Activated gamma-delta T cell treated with anti-CD3 and anti-CD28 coated beads, Interleukin-2, amount 50 U/mL, for 16 hours (primary cell): ENCODE measurements around the gene RNF168.
"Not testable (repeated sequence)": the region's sequence is repeated elsewhere in the genome, so short reads cannot be mapped to it uniquely, and the experiment has no call there.

Source experiments
- DNase-seq: peaks from one replicate; pipeline ENCODE4 v3.0.0-alpha.2; 2020; ENCODE audit warnings: low read depth

The RNF168 gene

DNA sequence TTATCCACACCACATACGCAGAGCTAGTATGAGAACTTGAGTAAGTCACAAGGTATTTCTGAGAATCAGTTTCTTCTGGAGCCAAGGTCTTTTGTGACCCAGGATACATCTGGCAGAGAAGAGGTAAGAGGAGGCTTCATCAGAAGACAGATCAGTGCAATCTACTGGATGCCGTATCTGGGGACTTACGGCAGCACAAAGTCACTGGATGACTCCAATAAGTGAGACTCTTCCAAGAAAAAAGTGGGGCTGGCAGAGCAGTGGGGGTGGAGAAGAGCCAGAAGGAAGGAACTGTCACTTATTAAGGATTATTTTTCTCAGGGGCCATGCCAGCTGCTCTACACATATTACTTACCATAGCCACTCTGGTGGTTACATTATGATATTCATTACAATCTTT, 39.8 kb downstream of the RNF168 start:
- no peak for DNase-seq

DNA sequence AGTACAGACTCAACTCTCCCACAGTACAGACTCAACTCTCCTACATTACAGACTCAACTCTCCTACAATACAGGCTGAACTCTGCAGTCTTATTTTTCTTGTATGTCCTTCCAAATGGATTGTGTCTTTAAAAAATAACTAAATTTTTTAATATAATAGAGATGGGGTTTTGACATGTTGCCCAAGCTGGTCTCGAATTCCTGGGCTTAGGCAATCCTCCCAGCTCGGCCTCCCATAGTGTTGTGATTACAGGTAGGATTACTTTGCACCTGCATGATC, 40.2 kb downstream of the RNF168 start:
- DNase-seq = no peak

DNA sequence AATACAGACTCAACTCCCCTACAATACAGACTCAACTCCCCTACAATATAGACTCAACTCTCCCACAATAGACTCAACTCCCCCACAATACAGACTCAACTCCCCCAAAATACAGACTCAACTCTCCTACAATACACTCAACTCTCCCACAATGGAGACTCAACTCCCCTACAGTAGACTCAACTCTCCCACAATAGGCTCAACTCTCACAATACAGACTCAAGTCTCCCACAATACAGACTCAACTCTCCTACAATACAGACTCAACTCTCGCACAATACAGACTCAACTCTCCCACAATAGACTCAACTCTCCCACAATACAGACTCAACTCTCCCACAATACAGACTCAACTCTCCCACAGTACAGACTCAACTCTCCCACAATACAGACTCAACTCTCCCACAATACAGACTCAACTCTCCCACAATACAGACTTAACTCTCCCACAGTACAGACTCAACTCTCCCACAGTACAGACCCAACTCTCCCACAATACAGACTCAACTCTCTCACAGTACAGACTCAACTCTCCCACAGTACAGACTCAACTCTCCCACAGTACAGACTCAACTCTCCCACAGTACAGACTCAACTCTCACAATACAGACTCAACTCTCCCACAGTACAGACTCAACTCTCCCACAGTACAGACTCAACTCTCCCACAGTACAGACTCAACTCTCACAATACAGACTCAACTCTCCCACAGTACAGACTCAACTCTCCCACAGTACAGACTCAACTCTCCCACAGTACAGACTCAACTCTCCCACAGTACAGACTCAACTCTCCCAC, 40.7 kb downstream of the RNF168 start:
- DNase-seq = not testable (repeated sequence)

DNA sequence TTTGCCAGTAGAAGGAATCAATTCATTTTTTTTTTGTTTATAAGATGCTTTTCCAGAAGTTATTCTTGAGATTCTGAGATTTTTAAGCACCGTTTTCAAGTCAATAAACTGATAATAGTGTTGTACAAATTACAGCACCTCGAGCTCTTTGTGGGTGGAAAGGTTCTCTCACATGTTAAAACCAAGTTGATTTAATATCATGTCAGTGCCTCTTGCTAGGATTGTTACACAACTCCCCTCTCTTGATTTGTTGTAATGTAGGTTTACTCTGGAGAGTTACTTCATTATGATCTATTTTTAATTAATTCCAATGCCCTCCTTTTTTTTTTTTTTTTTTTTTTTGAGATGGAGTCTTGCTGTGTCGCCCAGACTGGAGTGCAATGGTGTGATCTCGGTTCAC, 45.5 kb downstream of the RNF168 start:
- DNase-seq = no peak

DNA sequence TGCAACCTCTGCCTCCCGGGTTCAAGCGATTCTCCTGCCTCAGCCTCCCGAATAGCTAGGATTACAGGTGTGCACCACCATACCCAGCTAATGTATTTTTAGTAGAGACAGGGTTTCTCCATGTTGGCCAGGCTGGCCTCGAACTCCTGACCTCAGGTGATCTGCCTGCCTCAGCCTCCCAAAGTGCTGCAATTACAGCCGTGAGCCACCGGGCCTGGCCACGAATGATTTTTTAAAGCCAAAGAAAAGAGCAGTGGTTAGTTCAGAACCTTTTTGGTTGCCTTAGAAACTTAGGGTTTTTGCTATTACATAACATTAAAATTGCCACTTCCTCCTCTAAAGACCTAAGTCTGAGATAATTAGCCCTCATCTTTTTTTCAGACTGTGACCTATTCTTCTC, 46.1 kb downstream of the RNF168 start:
- not testable (repeated sequence) for DNase-seq

DNA sequence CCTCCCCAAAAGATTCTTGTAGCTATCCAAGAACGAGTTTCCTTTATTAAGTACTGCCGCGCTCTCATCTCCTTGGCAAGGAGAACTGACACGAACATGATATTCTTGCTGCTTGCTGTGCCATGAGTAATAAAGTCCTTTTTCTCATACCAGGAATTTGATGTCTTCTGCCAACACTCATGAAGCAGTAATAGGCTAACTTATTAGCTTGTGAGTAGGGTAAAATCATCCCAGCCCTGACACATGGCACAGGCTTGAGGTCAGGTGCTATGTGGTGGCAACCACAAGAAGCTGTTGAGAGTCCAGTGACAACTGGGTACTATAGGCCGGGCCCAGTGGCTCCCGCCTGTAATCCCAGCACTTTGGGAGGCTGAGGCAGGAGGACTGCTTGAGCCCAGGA, 48.6 kb downstream of the RNF168 start:
- no peak for DNase-seq

DNA sequence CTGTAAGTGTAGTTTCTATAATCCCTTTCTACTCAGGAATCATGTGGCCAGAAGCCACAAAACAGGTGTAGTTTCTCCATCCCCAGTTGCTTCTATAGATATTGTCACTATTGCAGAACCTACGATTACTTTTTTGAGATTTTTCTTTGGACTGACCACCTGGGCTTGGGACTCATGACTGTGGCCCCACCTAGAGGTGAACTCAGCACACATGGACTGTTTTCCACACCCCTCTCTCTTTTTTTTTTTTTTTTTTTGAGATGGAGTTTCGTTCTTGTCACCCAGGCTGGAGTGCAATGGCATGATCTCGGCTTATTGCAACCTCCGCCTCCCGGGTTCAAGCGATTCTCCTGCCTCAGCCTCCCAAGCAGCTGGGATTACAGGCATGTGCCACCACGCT, 58.2 kb downstream of the RNF168 start:
- not testable (repeated sequence) for DNase-seq

DNA sequence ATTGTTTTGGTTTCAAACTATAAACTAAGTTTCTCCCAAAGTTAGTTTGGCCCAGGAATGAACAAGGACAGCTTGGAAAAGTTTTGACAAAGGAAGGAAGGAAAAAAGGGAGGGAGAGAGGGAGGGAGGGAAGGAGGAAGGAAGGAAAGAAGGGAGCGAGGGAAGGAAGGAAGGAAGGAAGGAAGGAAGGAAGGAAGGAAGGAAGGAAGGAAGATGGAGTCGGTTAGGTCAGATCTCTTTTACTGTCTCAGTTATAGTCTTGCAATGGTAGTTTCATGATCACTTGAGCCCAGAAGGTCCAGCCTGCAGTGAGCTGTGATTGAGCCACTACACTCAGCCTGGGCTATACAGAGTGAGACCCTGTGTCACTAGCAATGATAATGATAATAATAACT, 59.1 kb downstream of the RNF168 start:
- DNase-seq = no peak

DNA sequence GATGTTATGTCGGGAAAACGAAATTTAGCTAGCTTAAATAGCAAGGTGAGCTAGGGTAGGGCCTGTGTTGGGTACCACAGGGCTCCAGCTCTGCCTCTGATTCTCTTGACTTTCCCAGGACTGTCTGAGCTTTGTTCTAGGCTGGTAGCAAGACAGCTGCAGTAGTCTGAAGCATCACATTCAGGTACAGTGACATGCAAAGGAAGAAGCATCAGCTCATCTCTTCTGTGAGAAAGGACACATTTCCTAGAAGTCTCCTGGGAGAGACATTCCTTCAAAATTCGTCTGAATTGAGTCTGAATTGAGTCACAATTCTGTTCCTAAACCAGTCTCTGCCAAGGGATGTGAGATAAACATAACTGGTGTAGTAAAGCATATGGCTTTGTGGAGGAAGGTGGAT, 62.9 kb downstream of the RNF168 start:
- no peak for DNase-seq

DNA sequence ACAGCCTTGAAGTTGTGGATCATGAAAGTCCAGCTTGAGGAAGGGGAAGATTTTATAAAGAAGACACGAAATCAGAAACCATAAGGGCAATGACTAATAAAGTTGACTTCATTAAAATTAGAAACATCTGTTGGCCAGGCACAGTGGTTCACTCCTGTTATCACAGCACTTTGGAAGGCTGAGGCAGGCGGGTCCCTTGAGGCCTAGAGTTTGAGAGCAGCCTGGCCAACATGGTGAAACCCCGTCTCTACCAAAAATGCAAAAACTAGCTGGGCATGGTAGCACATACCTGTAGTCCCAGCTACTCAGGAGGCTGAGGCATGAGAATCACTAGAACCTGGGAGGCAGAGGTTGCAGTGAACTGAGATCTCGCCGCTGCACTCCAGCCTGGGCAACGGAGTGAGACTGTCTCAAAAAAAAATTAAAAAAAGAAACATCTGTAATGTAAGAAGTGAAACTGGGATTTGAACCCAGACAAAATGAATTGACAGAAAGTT, 63.5 kb downstream of the RNF168 start:
- DNase-seq = no peak

DNA sequence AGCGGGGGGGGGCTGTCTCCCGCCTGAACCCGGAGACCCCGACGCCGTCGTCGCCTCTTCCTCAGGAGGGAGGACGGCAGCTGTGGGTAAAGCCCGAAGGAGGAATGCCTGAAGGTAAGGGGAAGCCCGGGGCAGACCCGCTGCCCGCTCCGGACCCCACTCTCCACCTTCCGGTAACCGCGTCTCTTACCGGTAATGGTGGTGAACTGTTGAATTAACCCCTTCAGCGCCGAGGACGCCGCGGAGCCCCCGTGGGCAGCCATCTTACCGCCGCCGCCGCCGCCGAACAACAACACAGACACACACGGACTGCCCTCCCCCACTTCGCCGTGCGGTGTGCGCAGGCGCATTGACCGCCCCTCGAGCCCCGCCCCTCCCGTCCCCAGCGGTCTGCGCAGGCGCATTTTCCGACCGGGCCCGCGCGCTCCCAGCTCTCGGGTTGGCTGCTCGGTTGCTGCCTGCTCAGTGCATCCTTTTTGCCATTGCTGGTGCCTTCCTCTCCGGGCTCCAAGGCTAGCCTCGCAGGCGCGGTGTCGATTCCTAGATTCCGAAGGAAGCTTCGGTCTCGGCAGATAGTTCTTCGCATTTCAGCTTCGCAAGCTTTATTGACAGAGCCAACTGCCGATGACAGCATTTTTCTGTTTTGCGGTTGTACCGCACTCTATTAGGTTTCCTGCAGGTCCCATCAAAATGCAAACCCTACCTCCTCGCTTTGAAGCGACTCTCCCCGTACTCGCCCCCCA, 71.3 kb downstream of the RNF168 start, which contains the start of gene UBXN7:
Gene UBXN7, minus strand, starts transcription at position 291 of the 743 bp plus-strand sequence. Its CDS starts 28 bp downstream, at position 263.
- peak; percentile 95 for DNase-seq

DNA sequence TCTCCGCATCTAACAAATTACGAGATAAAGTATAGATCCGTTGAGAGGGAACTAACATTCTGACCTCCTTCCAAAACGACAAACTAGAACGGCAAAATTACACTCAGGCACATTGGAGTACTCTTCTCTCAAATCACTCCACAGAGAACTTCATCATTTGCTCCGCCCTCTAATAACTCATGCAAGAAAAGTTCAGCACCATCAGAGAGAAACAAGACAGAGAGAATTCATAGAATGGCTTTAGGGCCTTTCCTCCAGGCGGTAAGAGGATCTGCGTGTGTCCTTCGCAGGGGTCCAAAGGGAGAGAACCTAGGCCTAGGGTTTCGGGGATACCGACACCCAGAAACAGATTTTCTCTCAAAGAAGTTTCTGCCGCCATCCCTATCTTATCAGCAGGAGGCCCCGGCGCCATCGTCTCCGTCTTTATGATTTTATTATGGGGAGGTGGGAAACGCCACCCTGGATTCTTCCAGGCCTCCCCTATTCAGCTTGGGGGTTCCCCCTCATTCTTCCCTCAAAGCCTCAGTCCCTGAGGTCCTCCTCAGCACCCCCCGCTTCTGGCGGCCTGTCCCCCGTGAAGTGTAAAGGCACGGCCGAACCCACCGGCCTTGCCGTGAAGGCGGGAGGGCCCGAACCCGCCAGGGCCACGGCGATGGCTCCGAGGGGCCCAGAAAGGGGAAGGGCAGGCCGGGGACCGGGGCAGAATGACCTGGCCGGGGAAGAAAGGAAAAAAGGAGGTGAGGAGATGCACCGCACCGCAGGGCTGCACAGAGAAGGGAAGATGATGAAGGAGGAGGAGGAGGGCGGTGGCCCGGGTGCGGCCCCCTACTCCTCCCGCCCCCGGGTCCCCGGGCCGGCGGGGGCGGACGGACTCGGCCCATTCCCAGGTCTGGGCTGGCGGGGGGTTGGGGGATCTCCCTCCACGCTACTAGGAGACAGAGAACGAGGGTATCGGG, 72.1 kb downstream of the RNF168 start:
- DNase-seq = peak; percentile 9

DNA sequence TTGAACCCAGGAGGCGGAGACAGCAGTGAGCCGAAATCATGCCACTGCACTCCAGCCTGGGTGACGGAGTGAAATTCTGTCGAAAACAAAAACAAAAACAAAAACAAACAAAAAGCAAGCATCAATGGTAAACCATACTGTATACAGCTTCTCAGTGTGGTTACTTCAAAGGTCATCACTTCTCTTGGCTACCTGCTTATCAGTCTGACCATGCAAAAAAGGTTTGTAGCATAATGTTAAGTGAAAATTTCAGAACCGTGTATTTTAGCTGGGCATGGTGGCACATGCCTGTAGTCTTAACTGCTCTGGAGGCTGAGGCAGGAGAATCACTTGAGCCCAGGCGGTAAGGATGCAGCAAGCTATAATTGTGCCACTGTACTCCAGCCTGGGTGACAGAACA, 75.5 kb downstream of the RNF168 start:
- DNase-seq = no peak

DNA sequence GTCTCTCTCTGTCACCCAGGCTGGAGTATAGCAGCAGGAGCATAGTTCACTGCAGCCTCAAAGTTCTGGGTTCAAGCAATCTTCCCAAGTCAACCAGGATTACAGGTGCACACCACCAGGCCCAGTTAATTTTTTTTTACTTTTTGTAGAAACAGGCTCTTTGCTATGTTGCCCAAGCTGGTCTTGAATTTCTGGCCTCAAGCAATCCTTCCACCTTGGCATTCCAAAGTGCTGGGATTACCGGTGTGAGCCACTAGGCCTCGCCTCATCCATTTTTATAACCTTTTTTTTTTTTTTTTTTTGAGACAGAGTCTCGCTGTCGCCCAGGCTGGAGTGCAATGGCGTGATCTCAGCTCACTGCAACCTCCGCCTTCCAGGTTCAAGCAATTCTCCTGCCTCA, 79.1 kb downstream of the RNF168 start:
- not testable (repeated sequence) for DNase-seq

DNA sequence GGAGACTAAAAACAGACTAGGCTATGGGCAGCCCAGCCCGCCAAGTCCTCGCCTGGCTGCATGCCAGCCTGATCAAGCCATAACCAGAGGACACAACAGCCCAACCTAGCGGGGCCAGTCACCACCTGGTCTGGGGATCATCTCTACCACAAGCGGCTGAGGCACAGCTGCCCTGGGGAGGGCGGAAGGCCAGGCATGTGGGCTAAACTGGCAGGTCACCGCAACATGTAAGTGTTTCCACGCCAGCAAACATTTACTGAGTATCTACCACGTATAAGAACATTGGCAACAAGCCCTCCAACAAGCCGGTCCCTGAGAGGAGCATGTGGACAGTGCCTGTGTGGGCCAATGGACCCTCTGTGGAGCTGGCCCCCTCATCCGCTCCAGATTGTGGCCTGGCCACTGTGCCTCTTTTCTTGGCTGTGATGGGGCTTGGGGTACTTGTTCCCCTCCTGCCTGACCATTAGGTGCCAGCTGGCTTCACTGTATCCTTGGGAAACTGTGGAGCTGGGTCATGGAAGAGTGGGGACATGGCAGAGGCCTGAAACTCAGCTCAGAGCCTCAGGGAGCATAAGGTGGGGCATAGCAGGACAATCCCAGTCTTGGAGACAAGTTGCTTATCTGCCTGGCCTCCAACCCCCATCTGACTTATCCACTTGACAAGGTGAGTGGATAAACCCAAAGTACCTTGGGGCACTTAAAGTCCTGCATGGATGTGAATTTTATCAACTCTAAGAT, 80.4 kb downstream of the RNF168 start:
- no peak for DNase-seq

DNA sequence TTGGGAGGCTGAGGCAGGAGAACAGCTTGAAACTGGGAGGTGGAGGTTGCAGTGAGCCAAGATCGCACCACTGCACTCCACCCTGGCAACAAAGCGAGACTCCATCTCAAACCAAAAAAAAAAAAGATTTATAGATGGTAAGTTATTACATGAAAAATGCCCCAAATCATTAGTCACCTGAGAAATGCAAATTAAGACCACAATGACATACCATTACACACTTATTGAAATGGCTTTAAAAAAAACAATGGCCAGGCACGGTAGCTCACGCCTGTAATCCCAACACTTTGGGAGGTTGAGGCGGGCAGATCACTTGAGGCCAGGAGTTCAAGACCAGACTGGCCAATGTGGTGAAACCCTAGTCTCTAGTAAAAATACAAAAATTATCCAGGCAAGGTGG, 81.9 kb downstream of the RNF168 start:
- not testable (repeated sequence) for DNase-seq

DNA sequence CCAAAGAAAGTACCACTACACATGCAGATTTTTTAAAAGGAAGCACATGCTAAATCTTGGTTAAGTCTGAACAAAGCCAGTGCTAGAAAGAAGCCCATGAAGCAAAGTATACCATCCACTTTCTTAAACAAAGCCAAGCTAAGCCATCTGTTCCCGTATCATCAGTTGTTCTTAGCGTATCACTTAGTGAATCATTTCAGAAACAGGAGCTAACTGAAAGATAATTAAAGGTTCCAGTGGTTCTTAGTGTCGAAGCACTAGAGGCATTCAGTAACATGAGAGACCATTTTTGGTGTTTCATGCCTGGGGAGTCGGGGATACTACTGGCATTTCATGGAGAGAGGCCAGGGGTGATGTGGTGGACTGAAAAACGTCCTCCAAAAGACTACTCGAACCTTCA, 84.2 kb downstream of the RNF168 start:
- DNase-seq = no peak
